GM12864 (cell line): ENCODE measurements around the gene RASEF.

Experiments used
- DNase-seq: peaks from one replicate; pipeline ENCODE4 v3.0.0-alpha.2; 2011; ENCODE audit warnings: low read depth
- H3K4me3 ChIP-seq: 2 replicates; pipeline ENCODE4 v1.5.1; 2011; ENCODE audit warnings: mild to moderate bottlenecking, low read depth, low read length, control low read depth
- TF ChIP-seq, protein P1 (sequence below): IDR thresholded peaks from 2 replicates; pipeline ENCODE4 v1.5.1; 2011; ENCODE audit warnings: low read depth, mild to moderate bottlenecking, moderate library complexity, low read length, control low read depth, inconsistent platforms; ENCODE audit errors: missing control alignments

RASEF gene

GRCh38 chr9:83011611-83012010 lies 51.3 kb downstream of the RASEF start:
- H3K4me3 ChIP-seq: no peak overlapping the region
- TF ChIP-seq, protein P1, sequence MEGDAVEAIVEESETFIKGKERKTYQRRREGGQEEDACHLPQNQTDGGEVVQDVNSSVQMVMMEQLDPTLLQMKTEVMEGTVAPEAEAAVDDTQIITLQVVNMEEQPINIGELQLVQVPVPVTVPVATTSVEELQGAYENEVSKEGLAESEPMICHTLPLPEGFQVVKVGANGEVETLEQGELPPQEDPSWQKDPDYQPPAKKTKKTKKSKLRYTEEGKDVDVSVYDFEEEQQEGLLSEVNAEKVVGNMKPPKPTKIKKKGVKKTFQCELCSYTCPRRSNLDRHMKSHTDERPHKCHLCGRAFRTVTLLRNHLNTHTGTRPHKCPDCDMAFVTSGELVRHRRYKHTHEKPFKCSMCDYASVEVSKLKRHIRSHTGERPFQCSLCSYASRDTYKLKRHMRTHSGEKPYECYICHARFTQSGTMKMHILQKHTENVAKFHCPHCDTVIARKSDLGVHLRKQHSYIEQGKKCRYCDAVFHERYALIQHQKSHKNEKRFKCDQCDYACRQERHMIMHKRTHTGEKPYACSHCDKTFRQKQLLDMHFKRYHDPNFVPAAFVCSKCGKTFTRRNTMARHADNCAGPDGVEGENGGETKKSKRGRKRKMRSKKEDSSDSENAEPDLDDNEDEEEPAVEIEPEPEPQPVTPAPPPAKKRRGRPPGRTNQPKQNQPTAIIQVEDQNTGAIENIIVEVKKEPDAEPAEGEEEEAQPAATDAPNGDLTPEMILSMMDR: no peak
- DNase-seq: no peak

DNA sequence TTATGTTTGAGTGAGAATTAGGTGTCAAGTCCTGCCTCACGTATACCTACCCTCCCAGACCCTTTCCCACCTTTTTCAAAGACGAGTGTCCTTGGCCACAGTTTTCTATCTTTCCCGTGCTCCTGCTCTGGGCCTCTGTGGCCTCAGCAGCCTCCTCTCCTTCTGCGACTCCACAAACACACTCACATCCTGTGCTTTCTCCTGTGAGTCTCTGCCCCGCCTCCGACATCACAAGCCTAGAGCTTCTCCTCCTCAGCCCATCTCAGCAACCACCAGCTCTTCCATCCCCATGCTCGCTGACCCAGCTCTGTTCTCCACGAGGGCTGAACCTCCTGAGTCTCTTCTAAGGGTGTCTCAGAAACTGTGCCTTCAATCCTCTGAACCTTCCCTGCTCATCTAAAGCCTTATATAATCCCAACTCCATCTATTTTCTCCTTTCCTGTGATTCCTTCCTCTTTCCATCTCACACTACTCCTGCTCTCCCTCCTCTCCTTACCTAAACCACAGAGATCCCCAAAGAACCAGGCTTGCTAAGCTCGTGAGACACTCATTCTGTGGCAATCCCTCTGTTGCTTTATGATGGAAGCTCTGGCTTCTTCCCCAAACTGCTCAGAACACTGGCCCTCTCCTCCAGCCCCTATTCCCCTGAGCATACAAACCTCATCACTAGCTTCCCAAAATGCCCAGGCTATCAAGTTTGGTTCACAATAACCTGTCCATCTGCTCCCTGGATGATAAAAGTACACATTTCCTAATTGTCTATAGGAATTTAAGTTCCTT lies 55.2 kb downstream of the RASEF start:
- DNase-seq: no peak
- no peak overlapping the region for H3K4me3 ChIP-seq
- TF ChIP-seq, protein P1: no peak

DNA sequence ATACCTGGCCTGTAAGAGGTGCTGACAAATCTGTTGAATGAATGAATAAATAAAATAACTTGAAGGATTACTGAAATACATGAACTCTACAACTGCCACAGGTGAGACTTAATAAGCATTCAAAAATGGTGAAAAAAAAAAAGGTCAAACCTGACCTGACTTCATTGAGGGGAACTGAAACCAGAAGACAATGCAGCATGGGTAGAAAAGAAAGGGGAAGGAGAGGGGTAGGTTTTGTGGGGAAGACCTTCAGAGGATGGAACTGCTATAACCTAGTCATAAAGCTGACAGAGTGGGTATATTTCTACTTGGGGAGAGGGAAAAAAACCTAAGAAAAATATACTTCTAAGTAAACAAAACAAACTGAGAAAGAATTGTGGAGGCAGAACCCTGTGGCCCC lies 56.6 kb downstream of the RASEF start:
- TF ChIP-seq, protein P1: no peak
- no peak overlapping the region for H3K4me3 ChIP-seq

DNA sequence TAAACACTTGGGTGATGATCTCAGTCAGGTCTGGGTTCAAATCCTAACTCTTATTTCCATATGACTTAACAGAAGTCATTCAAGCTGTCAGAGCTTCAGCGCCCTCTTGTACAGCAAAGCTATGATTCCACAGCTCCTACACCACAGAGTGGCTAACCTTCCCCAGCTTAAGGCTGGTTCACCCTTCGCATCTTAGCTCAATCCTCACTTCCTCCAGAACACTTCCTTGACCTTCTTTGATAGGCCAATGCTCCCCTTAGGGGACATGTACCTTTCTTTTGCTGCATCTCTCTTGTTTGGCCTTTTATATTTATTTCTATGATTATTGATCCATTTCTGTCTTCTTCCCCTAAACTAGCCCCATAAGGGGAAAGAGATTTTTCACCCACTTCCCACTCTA lies 57.0 kb downstream of the RASEF start:
- DNase-seq: no peak
- TF ChIP-seq, protein P1: no peak
- H3K4me3 ChIP-seq: no peak overlapping the region

More for the DNA sequence above, 56.6 kb downstream of the RASEF start:
- DNase-seq: no peak

- DNase-seq: no peak
- TF ChIP-seq, protein P1: no peak
- H3K4me3 ChIP-seq: no peak overlapping the region
Observed at GRCh38 chr9:83005361-83005760, 57.6 kb downstream of the RASEF start.

DNA sequence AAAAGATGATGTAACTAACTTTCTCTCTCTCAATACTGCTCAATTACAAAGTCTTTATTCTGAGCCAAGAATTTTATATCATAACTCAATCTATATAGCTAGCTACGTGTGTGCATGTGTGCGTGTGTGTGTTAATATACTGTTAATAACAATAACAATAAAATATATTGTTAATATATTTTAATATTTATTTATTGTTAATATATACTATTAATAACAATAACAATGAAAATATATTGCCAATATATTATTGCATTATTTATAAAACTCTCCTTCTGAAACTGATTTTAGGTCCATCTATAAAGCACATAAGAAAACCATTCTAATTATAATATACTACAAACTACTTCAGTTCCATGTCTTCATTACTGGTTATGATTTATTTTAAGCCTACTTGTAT lies 60.6 kb downstream of the RASEF start:
- H3K4me3 ChIP-seq: no peak overlapping the region
- TF ChIP-seq, protein P1: no peak
- DNase-seq: no peak

GRCh38 chr9:83000765-83001164 lies 62.2 kb downstream of the RASEF start:
- H3K4me3 ChIP-seq: no peak overlapping the region
- TF ChIP-seq, protein P1: no peak
- no peak for DNase-seq
